ENCODE results near the gene CCN6.

CCN6 gene

GRCh38 chr6:112054001-112054400 is at the start of gene CCN6:
TSS of gene CCN6 (plus strand) at chr6:112054104. CDS start at chr6:112054358, 254 bp downstream.
- DNase-seq: no peak

DNA sequence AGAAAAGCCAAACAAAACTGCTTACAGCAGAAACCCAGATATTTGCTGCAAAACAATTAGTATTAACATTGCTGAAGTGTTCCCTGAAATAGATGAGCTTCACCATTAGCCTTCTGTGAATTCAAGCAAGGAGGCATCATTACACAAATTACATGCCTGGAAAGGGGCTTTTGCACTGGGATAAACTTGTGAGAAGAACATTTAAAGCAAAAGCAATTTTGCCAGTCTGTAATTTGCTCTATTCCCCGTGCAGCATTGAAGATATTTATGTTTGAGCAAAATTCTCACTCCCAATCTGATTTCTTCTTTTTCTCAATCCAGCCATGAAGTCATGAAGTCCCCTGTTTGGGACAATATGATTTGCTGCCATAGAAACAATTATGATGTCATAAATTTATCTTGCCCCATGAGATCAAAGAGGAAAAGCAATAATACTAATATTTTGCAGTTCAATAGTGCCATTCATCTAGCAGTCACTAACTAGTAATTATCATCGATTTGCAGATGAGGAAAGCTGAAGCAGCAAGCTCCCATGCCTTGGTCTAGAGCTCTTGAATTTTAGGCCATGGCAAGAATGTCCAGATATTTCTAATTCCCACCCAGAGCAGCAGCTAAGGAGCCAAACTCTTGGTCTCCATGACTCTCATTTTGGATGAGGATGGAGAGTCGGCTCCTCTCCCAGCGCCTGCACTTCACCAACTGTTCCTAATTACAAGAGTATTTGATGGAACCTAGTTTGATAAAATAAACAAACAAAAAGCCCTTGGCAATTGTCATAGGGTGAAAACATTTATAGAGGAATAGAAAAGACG is 49.5 kb upstream of the CCN6 start:
- DNase-seq: no peak

DNA sequence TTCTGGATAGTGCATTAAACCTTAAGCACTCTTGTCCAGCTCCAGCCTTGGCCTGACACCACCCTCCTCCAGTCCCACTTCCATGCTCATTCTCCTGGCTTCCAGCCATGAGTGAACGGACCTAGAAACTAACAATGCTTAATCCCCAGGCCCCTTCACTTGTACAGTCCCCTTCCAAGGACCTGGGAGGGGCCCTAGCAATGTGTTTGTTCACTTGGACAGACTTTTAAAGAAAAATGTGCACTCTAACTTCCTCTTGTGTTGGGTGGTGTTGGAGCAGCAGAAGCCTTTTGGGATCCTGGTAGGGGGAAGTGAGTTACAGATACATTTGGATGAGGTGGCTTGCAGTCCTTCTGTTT is 48.9 kb upstream of the CCN6 start:
- DNase-seq: no peak

GRCh38 chr6:112007254-112007653 is 46.6 kb upstream of the CCN6 start:
- DNase-seq: no peak

DNA sequence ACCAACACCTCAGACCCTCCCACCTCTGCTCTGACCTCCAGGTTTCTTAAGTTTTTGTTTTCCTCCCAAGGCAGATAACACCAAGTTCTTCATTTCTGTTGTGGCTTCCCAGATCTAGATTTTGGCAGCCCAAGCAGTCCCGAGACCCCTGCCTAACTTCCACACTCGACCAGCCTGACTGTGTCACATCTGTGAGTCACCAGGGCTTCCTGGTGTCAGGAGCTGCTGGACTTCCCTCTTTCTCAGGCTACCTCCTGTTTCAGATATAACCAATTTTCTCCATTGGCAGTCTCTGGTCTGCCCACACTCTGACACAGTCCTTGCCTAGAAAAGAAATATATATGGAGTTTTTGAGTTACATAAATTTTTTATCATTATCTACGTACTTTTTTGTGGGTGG is 46.1 kb upstream of the CCN6 start:
- no peak for DNase-seq

GRCh38 chr6:112008482-112008881 is 45.4 kb upstream of the CCN6 start:
- DNase-seq: no peak

GRCh38 chr6:112010328-112010727 is 43.6 kb upstream of the CCN6 start:
- no peak for DNase-seq

DNA sequence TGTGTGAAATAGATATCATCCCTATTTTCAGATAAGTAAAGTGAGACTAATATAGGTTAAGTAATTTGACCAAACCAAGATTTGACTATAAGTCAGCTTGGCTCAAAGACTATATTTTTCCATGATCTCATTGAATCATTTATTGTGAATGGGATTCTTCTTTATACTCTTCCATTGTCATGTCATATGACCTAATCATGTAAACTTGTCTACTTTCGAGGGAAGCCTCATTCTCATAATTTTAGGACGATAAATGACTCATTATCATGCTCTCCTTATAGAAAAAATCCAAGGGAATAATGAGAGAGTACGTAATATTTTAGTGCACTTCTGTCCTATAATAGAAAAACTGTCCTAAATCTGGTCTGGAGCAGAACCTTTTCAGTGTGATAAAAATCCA is 40.9 kb upstream of the CCN6 start:
- no peak for DNase-seq

GRCh38 chr6:112014483-112014882 is 39.4 kb upstream of the CCN6 start:
- DNase-seq: no peak

- no peak for DNase-seq
Measured at GRCh38 chr6:112015725-112016124, 38.2 kb upstream of the CCN6 start.

DNA sequence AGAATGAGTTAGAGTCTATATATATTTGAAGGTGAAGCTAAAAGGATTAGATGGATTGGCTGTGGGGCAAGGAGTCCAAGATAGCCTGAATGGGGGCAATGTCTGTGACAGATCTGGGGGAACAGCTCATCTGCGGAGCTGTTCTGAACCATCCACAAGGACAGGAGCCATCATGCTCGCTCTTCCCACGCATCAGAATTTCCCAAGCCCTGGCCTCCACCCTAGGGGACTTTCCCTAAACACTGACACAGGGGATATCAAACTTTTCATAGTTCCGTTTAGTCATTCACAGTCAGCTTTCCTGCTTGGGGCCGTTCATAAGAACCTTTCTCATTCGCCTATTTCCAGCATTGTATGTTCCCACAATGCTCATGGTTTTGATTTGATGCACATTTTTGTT is 37.6 kb upstream of the CCN6 start:
- DNase-seq: no peak

DNA sequence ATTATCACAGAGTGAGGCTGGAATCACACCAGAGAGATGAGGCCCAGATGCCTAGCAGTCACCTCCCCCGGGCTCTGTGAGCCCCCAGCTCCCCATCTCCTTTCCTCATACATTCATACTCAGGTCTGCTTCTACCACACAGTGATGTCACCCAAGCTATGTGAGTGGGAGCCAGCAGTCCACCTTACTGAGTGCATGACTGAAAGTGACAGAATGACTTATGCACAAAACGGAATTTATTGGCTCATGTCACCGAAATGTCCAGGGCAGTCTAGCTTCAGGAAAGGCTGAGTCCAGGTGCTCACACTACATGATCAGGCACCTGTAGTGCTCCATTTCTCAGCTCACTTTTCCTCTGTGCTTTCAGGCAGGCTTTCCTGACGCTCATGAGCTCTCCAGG is 36.7 kb upstream of the CCN6 start:
- DNase-seq: no peak

DNA sequence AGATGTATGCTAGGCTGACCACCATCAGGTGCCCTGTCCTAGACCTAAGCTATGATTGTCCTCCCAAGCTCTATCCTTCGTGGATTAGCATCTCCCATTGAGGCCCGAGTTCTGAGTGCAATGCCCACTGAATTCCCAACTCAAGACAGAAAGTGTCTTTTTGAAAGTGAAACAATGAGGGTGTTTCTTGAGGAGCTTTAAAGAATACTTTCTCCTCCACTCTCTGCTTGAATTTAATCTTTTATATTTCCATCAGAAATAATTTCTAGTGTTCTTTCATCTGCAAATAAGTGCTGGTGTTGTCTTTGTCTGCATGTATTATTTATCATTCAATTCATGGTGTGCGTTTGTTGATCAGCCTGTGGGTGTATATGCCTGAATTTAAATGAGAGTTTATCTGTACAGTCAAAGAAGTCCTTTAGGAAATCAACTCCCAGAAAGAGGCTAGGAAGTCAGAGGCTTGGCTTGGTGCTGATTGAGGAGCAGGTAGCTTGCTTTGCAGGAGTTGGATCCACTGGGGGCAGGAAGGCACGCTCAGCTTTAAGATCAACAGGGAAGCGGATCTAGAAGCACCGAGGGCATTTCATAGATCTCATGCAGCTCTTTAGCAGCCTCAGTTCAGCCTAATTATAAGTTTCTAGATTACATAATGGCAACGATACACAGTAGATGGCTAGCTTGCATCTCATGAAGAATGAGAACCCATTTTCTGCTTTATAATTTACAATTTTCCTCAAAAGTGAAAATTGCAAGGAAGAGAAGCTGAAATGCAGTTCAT is 36.0 kb upstream of the CCN6 start:
- no peak for DNase-seq

GRCh38 chr6:112018619-112019416 is 35.1 kb upstream of the CCN6 start:
- DNase-seq: no peak

DNA sequence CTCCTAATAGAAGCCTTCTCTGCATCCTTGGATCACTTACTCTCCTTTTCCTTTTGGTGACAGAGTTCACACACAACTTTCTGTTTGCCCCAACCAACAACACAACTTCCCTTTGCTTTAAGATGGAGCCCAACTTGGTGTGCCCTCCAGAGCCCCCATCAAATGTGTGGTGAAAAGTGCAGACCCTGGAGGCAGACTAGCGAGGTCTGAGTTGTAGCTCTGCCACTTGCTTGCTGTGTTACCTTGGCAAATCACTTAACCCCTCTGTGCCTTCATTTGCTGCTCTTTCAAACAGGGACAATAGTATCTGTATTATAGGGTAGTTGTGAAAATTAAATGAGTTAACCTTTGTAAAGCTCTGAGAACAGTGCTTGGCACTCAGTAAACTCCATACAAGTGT is 34.3 kb upstream of the CCN6 start:
- no peak for DNase-seq

DNA sequence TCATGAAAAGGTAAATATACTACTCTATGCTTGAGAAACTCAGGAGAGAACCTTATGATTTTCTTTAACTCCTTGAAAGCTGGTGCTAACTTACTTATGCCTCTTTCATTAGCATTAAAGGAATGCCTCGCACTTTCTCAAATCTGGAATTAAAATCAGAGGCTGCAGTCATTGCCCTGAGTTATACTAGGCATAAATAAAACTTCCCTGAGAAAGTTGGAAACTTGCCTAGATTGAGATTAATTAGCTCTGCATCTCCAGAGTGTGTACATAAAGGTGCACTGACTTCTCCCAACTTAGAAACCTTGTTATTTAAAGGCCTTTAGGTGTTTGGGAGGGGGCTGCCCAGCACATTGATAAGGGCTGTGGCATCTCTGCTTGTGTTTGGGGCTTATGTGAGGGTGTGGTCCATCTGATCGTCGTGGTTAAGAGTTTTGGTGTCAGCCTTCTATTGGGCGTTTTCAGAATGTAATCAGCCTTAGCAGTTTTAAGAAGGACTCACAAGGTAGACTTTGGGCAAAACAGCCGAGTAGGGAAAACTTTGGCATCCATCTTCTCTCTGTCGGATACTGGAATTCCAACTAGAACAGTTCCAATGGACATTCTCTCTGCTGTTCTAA is 32.1 kb upstream of the CCN6 start:
- no peak for DNase-seq

GRCh38 chr6:112022749-112023148 is 31.2 kb upstream of the CCN6 start:
- no peak for DNase-seq

- DNase-seq: no peak
Measured at GRCh38 chr6:112024464-112024863, 29.4 kb upstream of the CCN6 start.

- DNase-seq: no peak
Measured at GRCh38 chr6:112026933-112027332, 27.0 kb upstream of the CCN6 start.

DNA sequence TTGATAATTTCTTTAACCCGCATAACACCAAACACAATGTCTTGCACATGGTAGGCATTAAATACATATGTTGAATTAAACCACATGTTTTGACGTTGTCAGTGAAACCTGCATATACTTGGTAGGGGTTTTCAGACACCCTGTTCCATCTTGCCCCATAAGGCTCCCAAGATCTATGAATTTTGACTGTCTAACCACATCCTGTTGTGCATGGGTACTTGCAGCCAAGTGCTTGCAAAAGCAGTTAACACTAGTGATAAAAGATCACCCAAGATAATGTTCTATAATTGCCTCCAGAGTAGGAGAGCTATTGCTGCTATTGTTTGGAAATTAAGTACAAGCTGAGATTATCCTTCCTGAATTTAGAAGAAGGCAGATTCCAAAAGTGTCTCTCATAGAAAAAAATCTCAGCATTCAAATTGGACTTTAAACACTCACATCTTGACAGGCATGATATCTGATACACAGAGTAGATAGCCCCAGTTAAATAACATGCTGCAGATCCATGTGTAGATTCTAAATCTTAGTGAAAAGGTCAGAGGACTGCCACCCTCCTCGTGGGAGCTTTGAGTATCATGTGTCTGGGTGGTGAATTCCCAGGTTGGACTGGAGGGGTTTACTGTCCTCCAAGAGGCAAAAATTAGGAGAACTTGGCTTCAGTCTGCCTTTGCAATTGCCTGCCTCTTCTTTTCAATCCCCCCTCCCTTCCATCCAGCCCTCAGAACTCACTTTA is 25.8 kb upstream of the CCN6 start:
- DNase-seq: no peak

GRCh38 chr6:112029045-112029822 is 24.7 kb upstream of the CCN6 start:
- DNase-seq: peak; percentile 85

Data from activated CD8-positive, alpha-beta memory T cell treated with anti-CD3 and anti-CD28 coated beads for 24 hours (primary cell).